Stimulated activated naive CD8-positive, alpha-beta T cell treated with anti-CD3 and anti-CD28 coated beads, Interleukin-15, Interleukin-2, amounts not matched to agents 100 ng/mL and 50 ng/mL, for 24 hours (primary cell): ENCODE data around the gene TMPO.
"Not testable (repeated sequence)": the region's sequence is repeated elsewhere in the genome, so short reads cannot be mapped to it uniquely, and the experiment has no call there.

ENCODE experiments used
- H3K27ac Mint-ChIP-seq: one replicate; pipeline ENCODE4 v1.8.0; 2021; ENCODE audit warnings: mild to moderate bottlenecking, mixed read lengths
- H3K27me3 Mint-ChIP-seq: one replicate; pipeline ENCODE4 v1.8.0; 2021; ENCODE audit warnings: mixed read lengths
- H3K36me3 Mint-ChIP-seq: one replicate; pipeline ENCODE4 v1.8.0; 2021; ENCODE audit warnings: low read depth, mixed read lengths
- H3K4me1 Mint-ChIP-seq: one replicate; pipeline ENCODE4 v1.8.0; 2021; ENCODE audit warnings: low read depth, mixed read lengths
- H3K4me3 Mint-ChIP-seq: one replicate; pipeline ENCODE4 v1.8.0; 2021; ENCODE audit warnings: mild to moderate bottlenecking, mixed read lengths
- H3K9me3 Mint-ChIP-seq: one replicate; pipeline ENCODE4 v1.8.0; 2021; ENCODE audit warnings: mixed read lengths

Gene TMPO

DNA sequence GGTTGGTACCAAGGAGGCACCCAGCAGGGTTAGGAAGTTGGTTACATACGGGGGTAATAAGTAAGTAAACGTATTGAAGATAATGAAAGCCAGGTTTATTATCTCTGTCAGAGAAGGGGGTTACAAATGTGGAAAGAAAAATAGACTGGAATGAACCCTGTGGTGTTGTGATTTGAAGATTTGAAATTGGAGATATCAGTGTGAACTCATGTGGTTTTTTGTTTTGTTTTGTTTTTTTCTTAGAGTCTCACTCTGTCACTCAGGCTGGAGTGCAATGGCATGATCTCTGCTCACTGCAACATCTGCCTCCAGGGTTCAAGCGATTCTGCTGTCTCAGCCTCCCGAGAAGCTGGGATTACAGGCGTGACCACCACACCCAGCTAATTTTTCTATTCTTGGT, 64.0 kb downstream of the TMPO start:
- H3K27ac Mint-ChIP-seq: no peak overlapping the region
- no peaks in the 10 kb centered on the region for H3K9me3 Mint-ChIP-seq
- H3K4me3 Mint-ChIP-seq: no peak overlapping the region
- no peaks in the 10 kb centered on the region for H3K36me3 Mint-ChIP-seq
- no peaks in the 10 kb centered on the region for H3K4me1 Mint-ChIP-seq
- H3K27me3 Mint-ChIP-seq: no peaks in the 10 kb centered on the region

DNA sequence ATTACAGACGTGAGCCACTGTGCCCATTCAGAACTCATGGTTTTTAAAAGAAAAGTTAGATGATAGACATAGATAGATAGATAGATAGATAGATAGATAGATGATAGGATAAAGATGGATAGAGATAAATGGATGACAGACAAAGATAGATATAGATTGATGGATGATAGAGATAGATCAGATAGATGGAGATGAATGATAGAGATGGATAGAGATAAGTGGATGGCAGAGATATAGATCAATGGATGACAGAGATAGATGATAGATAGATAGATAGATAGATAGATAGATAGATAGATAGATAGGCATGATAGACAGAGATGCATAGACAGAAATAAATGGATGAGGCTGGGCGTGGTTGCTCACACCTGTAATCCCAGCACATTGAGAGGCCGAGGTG, 64.4 kb downstream of the TMPO start:
- H3K4me1 Mint-ChIP-seq: no peaks in the 10 kb centered on the region
- H3K36me3 Mint-ChIP-seq: no peaks in the 10 kb centered on the region
- H3K9me3 Mint-ChIP-seq: no peaks in the 10 kb centered on the region
- no peak overlapping the region for H3K4me3 Mint-ChIP-seq
- H3K27ac Mint-ChIP-seq: no peak overlapping the region
- H3K27me3 Mint-ChIP-seq: no peaks in the 10 kb centered on the region

DNA sequence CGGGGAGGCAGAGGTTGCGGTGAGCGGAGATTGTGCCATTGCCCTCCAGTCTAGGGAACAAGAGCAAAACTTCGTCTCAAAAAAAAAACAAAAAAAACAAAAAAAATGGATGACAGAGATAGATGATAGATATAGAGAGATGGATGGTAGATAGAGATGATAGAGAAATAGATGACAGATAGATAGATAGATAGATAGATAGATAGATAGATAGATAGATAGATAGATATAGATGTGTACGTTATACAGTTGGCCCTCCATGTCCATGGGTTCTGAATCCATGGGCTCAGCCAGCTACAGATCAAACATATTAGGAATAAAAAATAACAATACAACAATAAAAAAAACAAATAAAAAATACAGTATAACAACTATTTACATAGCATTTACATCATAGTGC, 65.3 kb downstream of the TMPO start:
- no peaks in the 10 kb centered on the region for H3K9me3 Mint-ChIP-seq
- no peak overlapping the region for H3K4me3 Mint-ChIP-seq
- H3K27me3 Mint-ChIP-seq: no peaks in the 10 kb centered on the region
- H3K27ac Mint-ChIP-seq: no peak overlapping the region
- H3K4me1 Mint-ChIP-seq: no peaks in the 10 kb centered on the region
- no peaks in the 10 kb centered on the region for H3K36me3 Mint-ChIP-seq

DNA sequence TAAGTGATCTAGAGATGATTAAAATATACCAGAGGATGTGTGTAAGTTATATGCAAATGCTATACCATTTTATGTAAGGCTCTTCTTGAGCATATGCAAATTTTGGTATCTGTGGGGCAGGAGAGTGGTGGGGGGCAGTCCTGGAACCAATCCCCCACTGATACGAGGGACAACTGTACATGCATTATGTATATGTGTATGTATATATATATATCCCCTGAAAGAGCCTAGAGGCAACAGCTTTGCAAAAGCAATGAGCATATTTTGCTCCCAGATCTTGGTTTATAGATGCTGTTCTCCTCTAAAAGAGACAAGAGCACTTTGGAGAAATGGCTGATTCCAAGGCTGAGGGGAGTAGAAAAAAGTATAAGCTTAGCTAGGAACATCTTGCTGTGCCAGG, 65.7 kb downstream of the TMPO start:
- H3K4me3 Mint-ChIP-seq: no peak overlapping the region
- no peak overlapping the region for H3K27ac Mint-ChIP-seq
- no peaks in the 10 kb centered on the region for H3K4me1 Mint-ChIP-seq
- no peaks in the 10 kb centered on the region for H3K27me3 Mint-ChIP-seq
- no peaks in the 10 kb centered on the region for H3K9me3 Mint-ChIP-seq
- H3K36me3 Mint-ChIP-seq: no peaks in the 10 kb centered on the region

DNA sequence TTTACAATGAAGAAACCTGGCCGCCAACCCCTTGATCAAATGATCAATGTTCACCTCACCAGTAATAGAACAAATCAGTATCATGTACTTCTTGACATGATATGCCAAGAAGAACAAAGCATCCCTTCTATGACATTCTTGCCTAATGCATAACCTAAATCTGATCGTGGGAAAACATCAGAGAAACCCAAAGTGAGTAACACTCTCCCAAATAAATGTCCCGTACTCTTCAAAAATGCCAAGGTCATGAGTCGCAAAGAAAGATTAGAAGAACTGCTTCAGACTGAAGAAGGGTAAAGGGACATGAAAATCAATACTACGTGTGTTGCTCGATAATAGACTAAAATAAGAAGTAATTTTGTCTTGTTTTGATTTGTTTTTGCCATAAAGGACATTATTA, 66.7 kb downstream of the TMPO start:
- Mint-ChIP-seq H3K36me3 (no peaks in the 10 kb centered on the region), H3K4me3 (no peak overlapping the region), H3K27me3 (no peaks in the 10 kb centered on the region), H3K27ac (no peak overlapping the region), H3K9me3 (no peaks in the 10 kb centered on the region), H3K4me1 (no peaks in the 10 kb centered on the region)

DNA sequence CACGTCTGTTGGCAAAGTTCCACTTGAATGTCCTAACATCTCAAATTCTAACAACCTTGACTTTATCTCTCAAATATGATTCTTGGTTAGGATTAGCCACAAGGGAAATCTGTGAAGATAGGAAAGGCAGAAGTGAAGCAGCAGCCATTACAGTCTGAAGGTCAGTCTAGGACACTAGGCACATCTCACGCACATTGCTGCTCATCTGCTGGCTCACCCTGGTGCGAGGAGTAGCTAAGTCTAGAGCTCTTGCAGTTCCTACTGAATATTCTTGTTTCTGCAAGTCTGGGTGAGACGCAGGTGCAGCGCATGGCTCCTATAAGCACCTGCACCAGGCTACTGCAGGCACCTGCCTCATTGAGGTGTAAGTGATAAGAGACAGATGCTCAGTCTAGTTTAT, 71.7 kb downstream of the TMPO start:
- H3K4me3 Mint-ChIP-seq: no peak overlapping the region
- no peaks in the 10 kb centered on the region for H3K27me3 Mint-ChIP-seq
- no peaks in the 10 kb centered on the region for H3K36me3 Mint-ChIP-seq
- no peak overlapping the region for H3K27ac Mint-ChIP-seq
- H3K4me1 Mint-ChIP-seq: no peaks in the 10 kb centered on the region
- H3K9me3 Mint-ChIP-seq: no peaks in the 10 kb centered on the region

DNA sequence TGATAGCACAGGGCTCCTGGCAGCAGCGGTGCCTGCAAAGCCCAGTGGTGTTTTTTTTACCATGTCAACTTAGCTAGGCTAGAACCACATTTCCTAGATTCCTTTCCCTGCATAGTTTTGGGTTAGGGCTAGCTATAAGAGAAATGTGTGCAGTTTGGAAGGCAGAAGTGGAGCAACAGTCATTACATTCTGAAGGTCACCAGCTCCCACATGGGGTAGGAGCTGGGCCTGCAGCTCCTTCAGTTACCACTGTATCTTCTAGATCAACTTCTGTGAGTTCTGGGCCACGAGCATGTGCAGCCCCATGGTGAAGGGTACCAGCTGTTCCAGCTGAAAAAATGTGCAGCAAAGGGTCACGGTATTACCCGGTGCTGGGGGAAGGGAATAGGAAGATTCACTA, 75.8 kb downstream of the TMPO start:
- Mint-ChIP-seq H3K4me1 (peaks cover 23% of the 10 kb centered on the region), H3K27me3 (no peaks in the 10 kb centered on the region), H3K9me3 (no peaks in the 10 kb centered on the region), H3K36me3 (peaks cover 24% of the 10 kb centered on the region), H3K27ac (no peak overlapping the region), H3K4me3 (no peak overlapping the region)

DNA sequence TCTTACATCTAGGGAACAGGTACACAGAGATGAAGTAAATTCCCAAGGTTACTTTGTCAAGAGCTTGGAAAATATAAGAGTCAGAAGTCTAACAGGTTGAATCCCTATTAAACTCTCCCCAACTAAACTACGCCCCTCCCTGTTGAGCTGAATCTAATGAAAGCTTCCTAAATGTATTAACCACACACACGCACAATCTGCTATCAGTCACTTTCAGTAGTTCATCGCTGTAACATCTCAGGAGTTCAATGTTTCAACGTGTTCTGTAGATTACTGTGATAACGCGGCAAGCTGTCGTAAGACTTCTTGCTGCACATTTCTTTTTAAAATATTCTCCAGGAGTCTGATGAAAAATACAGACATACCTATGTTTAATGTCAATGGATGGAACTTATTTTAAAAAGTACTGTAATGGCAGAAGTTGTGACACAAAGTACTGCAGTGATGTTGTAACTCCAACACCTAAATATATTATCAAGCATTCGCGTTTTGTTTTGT, 77.5 kb downstream of the TMPO start:
- Mint-ChIP-seq H3K4me1 (peaks cover 36% of the 10 kb centered on the region), H3K27me3 (no peaks in the 10 kb centered on the region), H3K27ac (peak overlapping the region; percentile 98), H3K9me3 (no peaks in the 10 kb centered on the region), H3K4me3 (peak overlapping the region; percentile 99), H3K36me3 (peaks cover 40% of the 10 kb centered on the region)

DNA sequence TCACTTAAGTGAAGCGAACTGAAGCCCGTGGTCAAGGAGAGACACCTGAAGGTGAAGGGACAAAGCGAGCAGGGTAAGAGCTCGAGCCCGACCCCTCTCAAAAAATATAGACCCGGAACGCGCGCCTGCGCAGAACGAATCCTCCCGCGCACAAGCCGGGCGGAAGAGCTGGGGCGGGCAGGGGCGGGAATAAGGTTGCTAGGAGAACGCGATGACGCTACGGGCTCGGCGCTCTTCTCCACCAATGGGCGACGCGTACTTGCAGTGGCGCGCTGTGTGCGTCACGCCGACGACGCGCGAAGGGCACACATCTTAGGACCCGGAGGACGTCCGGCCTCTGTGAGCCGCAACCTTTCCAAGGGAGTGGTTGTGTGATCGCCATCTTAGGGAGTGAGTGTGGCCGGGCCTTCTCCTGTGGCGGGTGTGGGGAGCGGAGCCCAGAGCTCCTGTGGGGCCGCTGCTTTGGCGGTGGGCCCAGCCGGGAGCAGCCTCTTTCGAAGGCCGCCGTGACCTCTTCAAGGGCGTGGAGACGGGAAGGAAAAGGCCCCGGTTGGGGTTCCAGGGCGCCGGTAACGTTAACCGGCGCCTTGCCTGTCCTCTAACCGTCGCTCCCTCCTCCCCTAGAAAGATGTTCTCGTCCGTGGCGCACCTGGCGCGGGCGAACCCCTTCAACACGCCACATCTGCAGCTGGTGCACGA, 78.1 kb downstream of the TMPO start, which contains the start of gene SLC25A3:
Gene SLC25A3, plus strand, starts transcription at position 336 of the 699 bp plus-strand sequence. Its CDS starts 293 bp downstream, at position 629.
- no peaks in the 10 kb centered on the region for H3K27me3 Mint-ChIP-seq
- H3K4me3 Mint-ChIP-seq: peak within 1 kb of the TSS; percentile 99
- H3K36me3 Mint-ChIP-seq: peaks cover 46% of the 10 kb centered on the region
- H3K9me3 Mint-ChIP-seq: no peaks in the 10 kb centered on the region
- H3K4me1 Mint-ChIP-seq: peaks cover 42% of the 10 kb centered on the region
- peak within 1 kb of the TSS; percentile 98 for H3K27ac Mint-ChIP-seq

DNA sequence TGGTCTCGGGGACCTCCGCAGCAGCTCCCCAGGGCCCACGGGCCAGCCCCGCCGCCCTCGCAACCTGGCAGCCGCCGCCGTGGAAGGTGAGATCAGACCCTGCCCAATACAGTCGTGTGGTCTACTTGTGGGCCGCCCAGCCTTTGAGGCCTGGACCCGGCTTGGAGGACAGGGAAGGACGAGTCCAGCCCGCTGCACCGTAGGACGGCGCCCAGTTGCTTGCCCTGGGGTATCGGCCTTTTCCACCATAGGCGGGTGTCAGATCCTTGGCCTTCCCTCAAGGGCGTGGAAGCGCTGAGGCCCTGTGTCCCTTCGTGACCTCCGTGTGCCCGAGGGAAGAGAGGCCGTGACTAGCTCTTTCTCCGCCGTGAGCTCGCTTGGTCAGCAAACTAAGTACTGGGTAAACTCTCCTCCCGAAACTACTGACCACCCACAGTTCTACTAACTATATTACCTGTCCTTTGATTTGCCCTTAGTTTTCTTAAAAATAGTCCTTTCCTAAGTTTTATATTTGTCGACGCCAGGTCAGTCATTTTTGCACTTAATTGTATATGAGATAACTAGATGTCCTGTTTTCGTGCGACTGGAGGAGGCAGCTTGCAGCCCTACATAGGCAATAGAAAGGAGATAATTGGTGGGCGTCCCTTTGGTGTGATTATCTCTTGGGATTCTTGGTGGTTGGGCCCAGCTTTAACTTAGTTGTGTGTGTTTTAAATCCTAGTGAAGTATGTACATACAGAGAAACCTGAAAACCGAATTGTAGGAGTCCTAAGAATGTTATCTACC, 78.9 kb downstream of the TMPO start:
- H3K4me1 Mint-ChIP-seq: peaks cover 42% of the 10 kb centered on the region
- H3K27ac Mint-ChIP-seq: peak overlapping the region; percentile 98
- H3K4me3 Mint-ChIP-seq: peak overlapping the region; percentile 99
- H3K27me3 Mint-ChIP-seq: no peaks in the 10 kb centered on the region
- H3K9me3 Mint-ChIP-seq: no peaks in the 10 kb centered on the region
- H3K36me3 Mint-ChIP-seq: peaks cover 50% of the 10 kb centered on the region

DNA sequence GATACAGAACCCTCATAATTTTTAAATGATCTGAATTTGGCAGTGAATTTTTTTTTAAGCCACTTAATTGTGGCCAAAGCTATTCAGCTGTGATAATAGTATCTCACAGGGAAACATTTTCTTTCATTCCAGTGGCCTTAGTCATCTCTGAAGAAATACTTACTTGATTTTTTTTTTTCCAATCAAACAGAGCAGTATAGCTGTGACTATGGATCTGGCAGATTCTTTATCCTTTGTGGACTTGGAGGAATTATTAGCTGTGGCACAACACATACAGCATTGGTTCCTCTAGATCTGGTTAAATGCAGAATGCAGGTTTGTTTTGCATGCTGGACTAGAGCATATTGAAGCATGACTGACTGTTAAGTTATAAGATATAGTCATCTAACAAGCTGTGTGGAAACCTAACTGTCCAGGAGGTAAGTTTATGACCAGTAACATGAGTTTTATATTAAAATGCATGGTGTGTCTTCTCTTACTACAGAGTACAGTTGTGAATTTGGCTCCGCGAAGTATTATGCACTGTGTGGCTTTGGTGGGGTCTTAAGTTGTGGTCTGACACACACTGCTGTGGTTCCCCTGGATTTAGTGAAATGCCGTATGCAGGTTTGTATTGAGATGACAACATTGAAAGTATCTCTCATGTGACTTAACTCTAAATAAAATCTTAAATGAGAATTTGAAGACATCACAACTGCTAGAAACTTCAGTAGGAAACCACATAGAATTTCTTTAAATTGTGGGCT, 80.0 kb downstream of the TMPO start:
- peaks cover 58% of the 10 kb centered on the region for H3K36me3 Mint-ChIP-seq
- H3K4me3 Mint-ChIP-seq: peak overlapping the region; percentile 99
- H3K27ac Mint-ChIP-seq: peak overlapping the region; percentile 84
- H3K9me3 Mint-ChIP-seq: no peaks in the 10 kb centered on the region
- no peaks in the 10 kb centered on the region for H3K27me3 Mint-ChIP-seq
- H3K4me1 Mint-ChIP-seq: peaks cover 42% of the 10 kb centered on the region

DNA sequence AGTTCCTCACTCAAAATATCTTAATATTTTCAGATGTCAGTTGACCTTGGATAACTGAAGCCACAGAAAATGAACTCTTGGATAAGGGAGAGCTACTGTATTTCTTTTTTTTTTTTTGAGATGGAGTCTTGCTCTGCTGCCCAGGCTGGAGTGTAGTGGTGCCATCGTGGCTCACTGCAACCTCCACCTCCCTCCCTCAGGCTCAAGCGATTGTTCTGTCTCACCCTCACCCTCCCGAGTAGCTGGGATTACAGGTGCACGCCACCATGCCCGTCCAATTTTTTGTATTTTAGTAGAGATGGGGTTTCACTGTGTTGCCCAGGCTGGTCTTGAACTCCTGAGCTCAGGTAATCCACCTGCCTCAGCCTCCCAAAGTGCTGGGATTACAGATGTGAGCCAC, 81.9 kb downstream of the TMPO start:
- H3K4me3 Mint-ChIP-seq: peak overlapping the region; percentile 99
- H3K4me1 Mint-ChIP-seq: peaks cover 42% of the 10 kb centered on the region
- not testable (repeated sequence) for H3K27me3 Mint-ChIP-seq, H3K9me3 Mint-ChIP-seq
- peaks cover 77% of the 10 kb centered on the region for H3K36me3 Mint-ChIP-seq
- peak overlapping the region; percentile 68 for H3K27ac Mint-ChIP-seq
